Measurements from ENCODE around the gene SRPX2. TPM values are rescaled to one million over a fixed set of nuclear protein-coding genes. Genes with fewer than 3 reads are reported as not detected.
A peak's percentile ranks its signal among the peaks of the same experiment; 100 is the strongest.

The SRPX2 gene
- total RNA-seq, 4 donors from 2014 or later = 77.9 to 327 (median 148) TPM

- ATAC-seq (ENCODE audit: low FRiP score) (peak; percentile 93), DNase-seq (ENCODE audit: low spot score) (peak; percentile 54)
- no peak for TF ChIP-seq CTCF (IDR thresholded peaks at IDR 0.05)
Measured at GRCh38 chrX:100636321-100636991, 7.5 kb upstream of the SRPX2 start, which contains the start of gene TSPAN6. Gene TSPAN6, minus strand, starts transcription at chrX:100636806. Its CDS starts 112 bp downstream, at chrX:100636694.

- TF ChIP-seq CTCF (IDR thresholded peaks at IDR 0.05) = no peak
- DNase-seq (ENCODE audit: low spot score) (no peak), ATAC-seq (ENCODE audit: low FRiP score) (no peak)
Measured at GRCh38 chrX:100642290-100642689, 1.7 kb upstream of the SRPX2 start.

DNA sequence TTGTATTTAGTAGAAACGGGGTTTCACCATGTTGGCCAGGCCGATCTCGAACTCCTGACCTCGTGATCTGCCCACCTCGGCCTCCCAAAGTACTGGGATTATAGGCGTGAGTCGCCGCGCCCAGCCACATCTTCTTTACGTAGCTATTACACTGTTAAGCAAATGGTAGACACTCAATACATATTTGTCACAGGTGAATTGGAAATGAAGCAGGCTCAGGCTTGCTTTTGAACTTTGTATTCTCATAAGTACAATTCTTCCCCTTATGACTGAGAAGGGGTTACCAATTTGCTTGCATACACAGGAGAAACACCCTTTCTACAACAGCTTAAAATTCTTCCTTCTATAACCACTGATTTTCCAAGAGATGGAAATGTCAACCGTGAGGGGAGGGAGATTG is 787 bp upstream of the SRPX2 start:
- no peak for TF ChIP-seq CTCF (IDR thresholded peaks at IDR 0.05)
- ATAC-seq (ENCODE audit: low FRiP score) (no peak), DNase-seq (ENCODE audit: low spot score) (no peak)

- DNase-seq (ENCODE audit: low spot score) = no peak
- TF ChIP-seq CTCF (IDR thresholded peaks at IDR 0.05) = no peak
- ATAC-seq (ENCODE audit: low FRiP score) = no peak
Measured at GRCh38 chrX:100645106-100645505, 1.1 kb downstream of the SRPX2 start.

DNA sequence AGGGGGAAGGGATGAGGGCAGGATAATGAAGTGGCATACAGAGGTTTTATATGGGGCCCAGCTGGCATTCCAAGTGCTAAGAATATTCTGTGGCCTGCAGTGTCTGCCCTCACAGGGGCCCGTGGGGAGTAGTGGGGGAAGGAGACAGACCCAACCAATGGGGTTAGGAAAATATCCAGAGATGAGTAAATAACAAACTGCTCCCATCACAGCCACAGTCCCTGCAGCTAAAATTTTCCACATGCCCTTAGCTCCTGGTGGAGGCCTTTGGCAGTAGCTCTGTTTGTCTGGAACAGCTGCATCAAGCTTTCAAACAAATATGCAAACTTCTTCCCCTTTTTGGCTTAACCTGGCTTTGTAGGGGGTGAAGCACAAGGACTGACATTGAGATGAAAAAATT is 3.1 kb downstream of the SRPX2 start:
- ATAC-seq (ENCODE audit: low FRiP score) (no peak), DNase-seq (ENCODE audit: low spot score) (no peak)
- no peak for TF ChIP-seq CTCF (IDR thresholded peaks at IDR 0.05)

DNA sequence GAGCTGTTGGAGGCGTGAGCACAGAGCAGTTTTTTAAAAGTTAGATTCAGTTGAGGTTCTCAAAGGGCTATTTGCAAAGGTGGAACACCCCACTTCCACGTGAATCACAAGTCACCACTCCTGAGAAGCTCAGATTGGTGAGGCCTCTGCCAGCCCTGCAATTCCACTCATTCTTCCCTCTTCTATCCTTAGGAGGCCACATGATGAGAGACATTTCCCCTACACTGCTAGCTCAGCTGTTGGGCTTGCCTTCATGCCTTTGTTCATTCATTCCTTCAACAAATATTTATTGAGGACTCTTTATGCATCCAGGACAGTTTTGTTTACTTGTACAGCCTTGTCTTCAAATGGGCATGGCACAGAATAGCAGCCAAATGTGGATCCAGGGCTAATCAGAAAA is 3.7 kb downstream of the SRPX2 start:
- no peak for ATAC-seq (ENCODE audit: low FRiP score)
- no peak for DNase-seq (ENCODE audit: low spot score)
- TF ChIP-seq CTCF (IDR thresholded peaks at IDR 0.05) = no peak

All from omental fat pad (tissue), 4 donors.